ENCODE measurements around the gene KLHDC10.

Gene KLHDC10

DNA sequence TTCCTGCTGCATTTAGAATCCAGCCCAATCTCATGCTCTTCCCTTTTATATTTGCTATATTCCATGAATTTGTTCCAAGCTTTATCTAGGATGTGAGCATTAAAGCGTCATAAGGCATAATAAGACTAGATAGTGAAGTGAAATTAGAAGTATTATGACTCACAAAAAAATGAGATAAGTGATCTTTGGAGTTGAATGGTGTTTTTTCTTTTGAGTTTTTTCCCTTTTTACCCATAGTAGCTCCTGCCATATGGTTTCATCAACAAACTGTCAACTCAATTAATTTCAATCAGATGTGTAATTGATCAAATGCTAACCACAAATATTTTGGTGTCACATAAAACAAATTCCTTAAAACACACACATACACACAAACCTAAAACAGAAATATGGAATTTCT lies 17.0 kb downstream of the KLHDC10 start:
- peak overlapping the region; percentile 17 for H3K27ac Mint-ChIP-seq
- H3K27me3 Mint-ChIP-seq (ENCODE audit: low read depth, poor library complexity), result no peaks in the 10 kb centered on the region
- TF ChIP-seq, protein P1, sequence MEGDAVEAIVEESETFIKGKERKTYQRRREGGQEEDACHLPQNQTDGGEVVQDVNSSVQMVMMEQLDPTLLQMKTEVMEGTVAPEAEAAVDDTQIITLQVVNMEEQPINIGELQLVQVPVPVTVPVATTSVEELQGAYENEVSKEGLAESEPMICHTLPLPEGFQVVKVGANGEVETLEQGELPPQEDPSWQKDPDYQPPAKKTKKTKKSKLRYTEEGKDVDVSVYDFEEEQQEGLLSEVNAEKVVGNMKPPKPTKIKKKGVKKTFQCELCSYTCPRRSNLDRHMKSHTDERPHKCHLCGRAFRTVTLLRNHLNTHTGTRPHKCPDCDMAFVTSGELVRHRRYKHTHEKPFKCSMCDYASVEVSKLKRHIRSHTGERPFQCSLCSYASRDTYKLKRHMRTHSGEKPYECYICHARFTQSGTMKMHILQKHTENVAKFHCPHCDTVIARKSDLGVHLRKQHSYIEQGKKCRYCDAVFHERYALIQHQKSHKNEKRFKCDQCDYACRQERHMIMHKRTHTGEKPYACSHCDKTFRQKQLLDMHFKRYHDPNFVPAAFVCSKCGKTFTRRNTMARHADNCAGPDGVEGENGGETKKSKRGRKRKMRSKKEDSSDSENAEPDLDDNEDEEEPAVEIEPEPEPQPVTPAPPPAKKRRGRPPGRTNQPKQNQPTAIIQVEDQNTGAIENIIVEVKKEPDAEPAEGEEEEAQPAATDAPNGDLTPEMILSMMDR (IDR thresholded peaks at IDR 0.05), result no peak
- H3K9me3 Mint-ChIP-seq, result no peaks in the 10 kb centered on the region
- DNase-seq, result no peak
- H3K4me1 Mint-ChIP-seq, result peaks cover 2% of the 10 kb centered on the region
- peaks cover 43% of the 10 kb centered on the region for H3K36me3 Mint-ChIP-seq (ENCODE audit: low read depth)
- no peak overlapping the region for H3K4me3 Mint-ChIP-seq

DNA sequence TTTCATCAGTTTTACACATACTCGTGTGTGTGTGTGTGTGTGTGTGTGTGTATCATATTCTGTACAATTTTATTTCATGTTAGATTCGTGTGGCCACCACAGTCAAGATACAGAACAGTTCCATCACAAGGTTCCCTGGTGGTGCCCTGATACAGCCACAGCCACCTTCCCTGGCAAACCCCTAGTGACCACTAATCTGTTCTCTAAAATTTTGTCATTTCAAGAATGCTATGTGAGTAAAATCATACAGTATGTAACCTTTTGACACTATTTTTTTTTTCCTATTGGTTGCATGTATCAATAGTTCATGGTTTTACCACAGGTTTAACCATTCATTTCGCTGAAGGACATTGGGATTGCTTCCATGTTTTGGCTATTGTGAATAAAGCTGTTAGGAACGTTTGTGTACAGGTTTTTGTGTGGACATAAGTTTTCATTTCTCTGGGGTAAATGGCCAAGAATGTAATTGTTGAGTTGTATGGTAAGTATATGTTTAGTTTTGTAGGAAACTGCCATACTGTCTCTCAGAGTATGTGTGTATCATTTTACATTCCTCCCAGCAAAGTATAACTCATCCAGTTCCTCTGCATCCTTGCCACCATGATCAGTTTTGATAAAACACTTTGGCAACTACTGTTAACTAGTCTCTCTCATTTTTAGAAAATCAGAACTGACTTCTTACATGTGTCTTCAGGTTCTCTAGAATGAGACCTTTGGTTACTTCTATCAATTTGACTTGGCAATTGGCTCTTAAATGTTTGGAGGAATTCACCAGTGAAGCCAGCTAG lies 20.6 kb downstream of the KLHDC10 start:
- TF ChIP-seq, protein P1 (IDR thresholded peaks at IDR 0.05), result no peak
- Mint-ChIP-seq H3K27ac (no peak overlapping the region), H3K9me3 (no peaks in the 10 kb centered on the region), H3K4me3 (no peak overlapping the region), H3K36me3 (ENCODE audit: low read depth) (peaks cover 18% of the 10 kb centered on the region), H3K4me1 (peaks cover 8% of the 10 kb centered on the region), H3K27me3 (ENCODE audit: low read depth, poor library complexity) (no peaks in the 10 kb centered on the region)
- no peak for DNase-seq

DNA sequence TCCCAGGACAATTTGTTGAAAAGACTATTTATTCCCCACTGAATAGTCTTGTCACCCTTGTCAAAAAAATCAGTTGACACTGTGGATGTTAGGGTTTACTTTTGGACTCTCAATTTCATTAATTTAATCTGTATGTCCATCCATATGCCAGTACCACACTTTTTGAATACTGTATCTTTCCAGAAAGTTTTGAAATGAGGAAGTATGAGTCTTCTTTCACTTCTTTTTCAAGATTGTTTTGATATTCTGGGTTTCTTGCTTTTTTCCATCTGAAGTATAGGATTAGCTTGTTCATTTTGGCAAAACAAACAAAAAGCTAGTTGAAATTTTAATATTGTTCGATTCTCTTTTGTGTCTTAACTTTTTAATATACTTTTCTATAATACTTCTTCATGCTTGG lies 21.7 kb downstream of the KLHDC10 start:
- peaks cover 8% of the 10 kb centered on the region for H3K4me1 Mint-ChIP-seq
- no peaks in the 10 kb centered on the region for H3K27me3 Mint-ChIP-seq (ENCODE audit: low read depth, poor library complexity)
- peak overlapping the region; percentile 0 for H3K27ac Mint-ChIP-seq
- H3K4me3 Mint-ChIP-seq, result no peak overlapping the region
- no peak for DNase-seq
- H3K9me3 Mint-ChIP-seq, result no peaks in the 10 kb centered on the region
- H3K36me3 Mint-ChIP-seq (ENCODE audit: low read depth), result peaks cover 21% of the 10 kb centered on the region
- TF ChIP-seq, protein P1 (IDR thresholded peaks at IDR 0.05), result no peak

DNA sequence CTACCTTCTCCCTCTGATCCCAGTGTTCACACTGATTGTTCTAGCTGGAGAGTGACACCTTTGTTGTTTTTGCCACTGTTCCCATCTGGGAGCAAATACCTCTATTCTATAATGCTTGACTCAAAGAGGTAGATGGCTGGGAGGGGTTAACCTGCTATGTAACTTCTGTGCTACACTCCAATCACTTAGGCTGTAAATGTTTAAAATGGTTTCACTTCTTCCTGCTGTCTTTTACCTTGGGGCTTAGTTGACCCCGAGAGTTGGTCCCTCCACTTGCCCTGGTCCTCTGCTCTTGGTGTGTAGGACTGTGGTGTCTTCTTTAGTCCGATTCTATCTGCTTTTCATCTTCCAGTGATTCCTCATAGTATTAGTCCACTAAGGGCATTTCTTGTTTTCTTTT lies 22.3 kb downstream of the KLHDC10 start:
- no peak for DNase-seq
- Mint-ChIP-seq H3K36me3 (ENCODE audit: low read depth) (peaks cover 17% of the 10 kb centered on the region), H3K4me1 (peaks cover 8% of the 10 kb centered on the region), H3K27me3 (ENCODE audit: low read depth, poor library complexity) (no peaks in the 10 kb centered on the region), H3K9me3 (no peaks in the 10 kb centered on the region), H3K4me3 (no peak overlapping the region), H3K27ac (peak overlapping the region; percentile 0)
- TF ChIP-seq, protein P1 (IDR thresholded peaks at IDR 0.05), result no peak

GRCh38 chr7:130095812-130096211 lies 25.5 kb downstream of the KLHDC10 start:
- TF ChIP-seq, protein P1 (IDR thresholded peaks at IDR 0.05), result no peak
- Mint-ChIP-seq H3K27ac (no peak overlapping the region), H3K36me3 (ENCODE audit: low read depth) (peaks cover 20% of the 10 kb centered on the region), H3K4me3 (no peak overlapping the region), H3K27me3 (ENCODE audit: low read depth, poor library complexity) (no peaks in the 10 kb centered on the region), H3K9me3 (no peaks in the 10 kb centered on the region), H3K4me1 (peaks cover 8% of the 10 kb centered on the region)
- DNase-seq, result no peak

Data from nephron progenitor cell (in vitro differentiated cells).